GM21786 (cell line): ENCODE results near the gene HES1.
A peak's percentile ranks its signal among the peaks of the same experiment; 100 is the strongest.
"Not testable (repeated sequence)": the region's sequence is repeated elsewhere in the genome, so short reads cannot be mapped to it uniquely, and the experiment has no call there.

Experiments used
- ATAC-seq: cut with Tn5 transposase; IDR thresholded peaks from one replicate; pipeline ENCODE4 v1.9.1; 2021; ENCODE audit not compliant: unreplicated experiment

HES1 gene

GRCh38 chr3:194139814-194140391 is 4.0 kb downstream of the HES1 start:
- ATAC-seq = no peak

GRCh38 chr3:194140520-194141414 is 4.8 kb downstream of the HES1 start:
- no peak for ATAC-seq

GRCh38 chr3:194141415-194142155 is 5.6 kb downstream of the HES1 start:
- peak; percentile 44 for ATAC-seq

GRCh38 chr3:194142156-194142910 is 6.4 kb downstream of the HES1 start:
- ATAC-seq = no peak

GRCh38 chr3:194145702-194146101 is 9.8 kb downstream of the HES1 start:
- ATAC-seq = no peak

GRCh38 chr3:194147679-194148078 is 11.7 kb downstream of the HES1 start:
- no peak for ATAC-seq

GRCh38 chr3:194148383-194148782 is 12.4 kb downstream of the HES1 start:
- no peak for ATAC-seq

- no peak for ATAC-seq
These were observed 14.4 kb downstream of the HES1 start for GRCh38 chr3:194150252-194150934.

- ATAC-seq = not testable (repeated sequence)
These were observed 15.0 kb downstream of the HES1 start for GRCh38 chr3:194150935-194151302.

GRCh38 chr3:194154346-194154745 is 18.4 kb downstream of the HES1 start:
- no peak for ATAC-seq

GRCh38 chr3:194156095-194156494 is 20.1 kb downstream of the HES1 start:
- no peak for ATAC-seq

GRCh38 chr3:194158942-194159439 is 23.0 kb downstream of the HES1 start:
- ATAC-seq = no peak

- no peak for ATAC-seq
These were observed 24.2 kb downstream of the HES1 start for GRCh38 chr3:194160158-194160557.

GRCh38 chr3:194161131-194162045 is 25.4 kb downstream of the HES1 start:
- no peak for ATAC-seq

- no peak for ATAC-seq
These were observed 26.2 kb downstream of the HES1 start for GRCh38 chr3:194162070-194162678.

GRCh38 chr3:194162817-194163584 is 27.1 kb downstream of the HES1 start:
- ATAC-seq = no peak

GRCh38 chr3:194163697-194164096 is 27.7 kb downstream of the HES1 start:
- ATAC-seq = no peak

- ATAC-seq = no peak
These were observed 28.9 kb downstream of the HES1 start for GRCh38 chr3:194164861-194165260.
